ENCODE measurements around the gene TGFBR3. TPM values are rescaled to one million over a fixed set of nuclear protein-coding genes. Genes with fewer than 3 reads are reported as not detected.

TGFBR3 gene
- total RNA-seq, 2 experiments from 2014 or later: 4.5 to 4.9 TPM

GRCh38 chr1:91791691-91792488 is 94.1 kb downstream of the TGFBR3 start:
- ChIA-PET POLR2A (interaction anchor here (1.2 kb wide), 1 partner anchor 93 kb away, joined by 3 read pairs; no protein-coding TSS in a partner anchor), CTCF (interaction anchor here (1.1 to 1.3 kb wide), 3 partner anchors 94 to 290 kb away, joined by 3 read pairs; partner anchors contain the start of gene TGFBR3)
- no peak for DNase-seq
- no peaks in the 10 kb centered on the region for H3K27me3 Mint-ChIP-seq
- no peak overlapping the region for H3K27ac Mint-ChIP-seq
- intact Hi-C loops (cut with micrococcal nuclease): no loop called here
- H3K4me3 Mint-ChIP-seq: no peak overlapping the region
- H3K9me3 Mint-ChIP-seq: no peaks in the 10 kb centered on the region
- peaks cover 24% of the 10 kb centered on the region for H3K4me1 Mint-ChIP-seq (ENCODE audit: low read depth)
- H3K36me3 Mint-ChIP-seq: peaks cover 15% of the 10 kb centered on the region

- Mint-ChIP-seq H3K4me3 (no peak overlapping the region), H3K36me3 (peaks cover 13% of the 10 kb centered on the region), H3K27me3 (no peaks in the 10 kb centered on the region), H3K9me3 (no peaks in the 10 kb centered on the region), H3K4me1 (ENCODE audit: low read depth) (peaks cover 24% of the 10 kb centered on the region), H3K27ac (no peak overlapping the region)
- POLR2A ChIA-PET: interaction anchor here (1.2 kb wide), 1 partner anchor 93 kb away, joined by 3 read pairs; no protein-coding TSS in a partner anchor
- no peak for DNase-seq
- CTCF ChIA-PET: interaction anchor here (1.1 to 1.3 kb wide), 3 partner anchors 95 to 289 kb away, joined by 3 read pairs; partner anchors contain the start of gene TGFBR3
- intact Hi-C loops (cut with micrococcal nuclease): no loop called here
Measured at GRCh38 chr1:91791103-91791502, 94.8 kb downstream of the TGFBR3 start.

- POLR2A ChIA-PET: no interaction called here
- Mint-ChIP-seq H3K9me3 (no peaks in the 10 kb centered on the region), H3K36me3 (peaks cover 11% of the 10 kb centered on the region), H3K4me1 (ENCODE audit: low read depth) (peaks cover 24% of the 10 kb centered on the region), H3K4me3 (no peak overlapping the region), H3K27ac (no peak overlapping the region), H3K27me3 (no peaks in the 10 kb centered on the region)
- no peak for DNase-seq
- intact Hi-C loops (cut with micrococcal nuclease): no loop called here
- CTCF ChIA-PET: no interaction called here
Measured at GRCh38 chr1:91790392-91790791, 95.6 kb downstream of the TGFBR3 start.

- no peak overlapping the region for H3K27ac Mint-ChIP-seq
- no peaks in the 10 kb centered on the region for H3K27me3 Mint-ChIP-seq
- POLR2A ChIA-PET: no interaction called here
- no peaks in the 10 kb centered on the region for H3K9me3 Mint-ChIP-seq
- H3K36me3 Mint-ChIP-seq: peaks cover 5% of the 10 kb centered on the region
- H3K4me1 Mint-ChIP-seq (ENCODE audit: low read depth): peaks cover 24% of the 10 kb centered on the region
- H3K4me3 Mint-ChIP-seq: no peak overlapping the region
- DNase-seq: no peak
- intact Hi-C loops (cut with micrococcal nuclease): no loop called here
- CTCF ChIA-PET: no interaction called here
Measured at GRCh38 chr1:91789273-91789997, 96.5 kb downstream of the TGFBR3 start.

GRCh38 chr1:91787919-91788318 is 98.0 kb downstream of the TGFBR3 start:
- Mint-ChIP-seq H3K9me3 (no peaks in the 10 kb centered on the region), H3K27ac (no peak overlapping the region), H3K4me1 (ENCODE audit: low read depth) (peaks cover 23% of the 10 kb centered on the region), H3K36me3 (peaks cover 7% of the 10 kb centered on the region), H3K4me3 (no peak overlapping the region), H3K27me3 (no peaks in the 10 kb centered on the region)
- DNase-seq: no peak
- CTCF ChIA-PET: no interaction called here
- POLR2A ChIA-PET: no interaction called here
- intact Hi-C loops (cut with micrococcal nuclease): no loop called here

GRCh38 chr1:91784616-91785015 is 101.3 kb downstream of the TGFBR3 start:
- H3K9me3 Mint-ChIP-seq: no peaks in the 10 kb centered on the region
- peaks cover 16% of the 10 kb centered on the region for H3K36me3 Mint-ChIP-seq
- ChIA-PET CTCF (interaction anchor here (0.7 kb wide), 1 partner anchor 237 kb away, joined by 3 read pairs; no protein-coding TSS in a partner anchor), POLR2A (no interaction called here)
- DNase-seq: no peak
- H3K27me3 Mint-ChIP-seq: no peaks in the 10 kb centered on the region
- H3K4me1 Mint-ChIP-seq (ENCODE audit: low read depth): peaks cover 8% of the 10 kb centered on the region
- intact Hi-C loops (cut with micrococcal nuclease): no loop called here
- no peak overlapping the region for H3K4me3 Mint-ChIP-seq
- no peak overlapping the region for H3K27ac Mint-ChIP-seq

GRCh38 chr1:91784191-91784590 is 101.8 kb downstream of the TGFBR3 start:
- intact Hi-C loops (cut with micrococcal nuclease): no loop called here
- Mint-ChIP-seq H3K4me1 (ENCODE audit: low read depth) (peaks cover 8% of the 10 kb centered on the region), H3K9me3 (no peaks in the 10 kb centered on the region), H3K27ac (no peak overlapping the region), H3K36me3 (peaks cover 16% of the 10 kb centered on the region), H3K27me3 (no peaks in the 10 kb centered on the region), H3K4me3 (no peak overlapping the region)
- POLR2A ChIA-PET: no interaction called here
- no peak for DNase-seq
- CTCF ChIA-PET: interaction anchor here (0.7 kb wide), 1 partner anchor 237 kb away, joined by 3 read pairs; no protein-coding TSS in a partner anchor

GRCh38 chr1:91783423-91784170 is 102.4 kb downstream of the TGFBR3 start:
- peaks cover 16% of the 10 kb centered on the region for H3K36me3 Mint-ChIP-seq
- intact Hi-C loops (cut with micrococcal nuclease): no loop called here
- H3K9me3 Mint-ChIP-seq: no peaks in the 10 kb centered on the region
- peaks cover 8% of the 10 kb centered on the region for H3K4me1 Mint-ChIP-seq (ENCODE audit: low read depth)
- no peak overlapping the region for H3K4me3 Mint-ChIP-seq
- ChIA-PET POLR2A (no interaction called here), CTCF (interaction anchor here (0.6 to 0.7 kb wide), 2 partner anchors 236 to 272 kb away, joined by 3 to 4 read pairs; no protein-coding TSS in a partner anchor)
- H3K27me3 Mint-ChIP-seq: no peaks in the 10 kb centered on the region
- no peak overlapping the region for H3K27ac Mint-ChIP-seq
- no peak for DNase-seq

DNA sequence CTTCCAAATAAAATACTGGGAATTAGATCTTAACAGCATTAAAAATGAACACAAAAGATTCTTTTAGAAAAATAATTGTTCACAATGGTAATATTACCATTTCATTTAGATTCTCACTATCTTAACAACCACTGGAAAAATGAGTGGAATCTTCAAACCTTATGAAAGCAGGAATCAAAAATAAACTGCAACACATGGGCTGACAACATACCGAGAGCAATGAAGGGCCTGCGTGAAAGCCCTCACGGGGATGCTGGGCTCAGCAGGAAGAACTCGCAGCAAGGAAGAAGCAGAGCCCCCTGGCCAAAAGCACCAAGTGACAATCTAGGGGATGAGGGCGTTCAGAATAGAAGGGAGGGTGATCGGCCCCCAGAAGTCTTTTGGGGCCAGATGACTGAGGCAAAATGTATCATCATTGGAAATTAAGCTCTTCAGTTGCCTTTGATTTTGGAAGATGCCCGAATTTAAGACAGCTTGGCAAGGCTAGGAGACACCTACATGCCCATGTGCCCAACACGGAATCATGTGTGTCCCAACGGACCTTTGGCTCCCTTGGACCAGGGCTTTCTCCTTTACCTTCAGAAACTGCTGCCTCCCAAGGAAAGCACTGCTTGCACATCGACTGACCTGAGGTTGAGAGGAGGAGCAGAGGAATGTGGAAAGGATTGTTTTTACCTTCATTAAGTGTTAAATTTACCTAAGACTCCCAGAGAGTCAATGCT is 103.9 kb downstream of the TGFBR3 start:
- no peak overlapping the region for H3K27ac Mint-ChIP-seq
- H3K36me3 Mint-ChIP-seq: peaks cover 16% of the 10 kb centered on the region
- DNase-seq: no peak
- no peak overlapping the region for H3K4me3 Mint-ChIP-seq
- intact Hi-C loops (cut with micrococcal nuclease): no loop called here
- peaks cover 8% of the 10 kb centered on the region for H3K4me1 Mint-ChIP-seq (ENCODE audit: low read depth)
- no peaks in the 10 kb centered on the region for H3K27me3 Mint-ChIP-seq
- H3K9me3 Mint-ChIP-seq: no peaks in the 10 kb centered on the region
- ChIA-PET CTCF (no interaction called here), POLR2A (no interaction called here)

DNA sequence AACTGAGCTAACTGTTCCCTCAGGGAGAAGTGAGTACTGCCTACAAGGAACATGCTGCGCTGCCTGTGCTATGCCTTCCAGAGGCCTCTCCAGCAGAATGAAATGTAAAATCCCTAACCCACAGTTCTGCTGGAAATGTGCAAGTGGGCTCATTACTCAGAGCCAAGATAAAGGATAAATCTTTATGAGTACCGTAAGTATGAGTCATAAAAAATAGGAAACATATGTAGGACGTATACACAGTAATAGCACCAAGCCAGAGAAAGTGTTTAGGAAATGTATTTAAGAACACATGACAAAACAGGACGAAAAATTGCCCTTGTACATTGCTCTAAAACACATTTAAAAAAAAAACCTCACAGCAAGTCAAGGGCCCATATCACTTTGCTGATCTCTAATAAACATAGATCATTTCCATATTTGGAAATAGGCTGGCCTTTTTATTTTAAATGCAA is 104.6 kb downstream of the TGFBR3 start:
- no peak for DNase-seq
- ChIA-PET CTCF (no interaction called here), POLR2A (no interaction called here)
- H3K36me3 Mint-ChIP-seq: peaks cover 16% of the 10 kb centered on the region
- no peak overlapping the region for H3K27ac Mint-ChIP-seq
- H3K27me3 Mint-ChIP-seq: no peaks in the 10 kb centered on the region
- H3K4me3 Mint-ChIP-seq: no peak overlapping the region
- intact Hi-C loops (cut with micrococcal nuclease): no loop called here
- H3K9me3 Mint-ChIP-seq: no peaks in the 10 kb centered on the region
- H3K4me1 Mint-ChIP-seq (ENCODE audit: low read depth): peaks cover 8% of the 10 kb centered on the region

GRCh38 chr1:91779548-91780021 is 106.4 kb downstream of the TGFBR3 start:
- H3K4me3 Mint-ChIP-seq: no peak overlapping the region
- DNase-seq: no peak
- POLR2A ChIA-PET: no interaction called here
- intact Hi-C loops (cut with micrococcal nuclease): no loop called here
- H3K27me3 Mint-ChIP-seq: no peaks in the 10 kb centered on the region
- H3K27ac Mint-ChIP-seq: no peak overlapping the region
- CTCF ChIA-PET: no interaction called here
- peaks cover 15% of the 10 kb centered on the region for H3K36me3 Mint-ChIP-seq
- no peaks in the 10 kb centered on the region for H3K9me3 Mint-ChIP-seq
- peaks cover 8% of the 10 kb centered on the region for H3K4me1 Mint-ChIP-seq (ENCODE audit: low read depth)

All from activated CD4-positive, alpha-beta memory T cell treated with anti-CD3 and anti-CD28 coated beads for 36 hours (primary cell).